ENCODE measurements around the gene CACUL1.
"Not testable (repeated sequence)": the region's sequence is repeated elsewhere in the genome, so short reads cannot be mapped to it uniquely, and the experiment has no call there.

CACUL1 gene

GRCh38 chr10:118798231-118798662, 43.5 kb upstream of the CACUL1 start:
- Mint-ChIP-seq H3K27me3 (ENCODE audit: low read depth) (peaks cover 6% of the 10 kb centered on the region), H3K4me3 (no peak overlapping the region), H3K4me1 (no peaks in the 10 kb centered on the region), H3K27ac (no peak overlapping the region), H3K36me3 (ENCODE audit: low read depth) (no peaks in the 10 kb centered on the region), H3K9me3 (peaks cover 5% of the 10 kb centered on the region)
- TF ChIP-seq, protein P1, sequence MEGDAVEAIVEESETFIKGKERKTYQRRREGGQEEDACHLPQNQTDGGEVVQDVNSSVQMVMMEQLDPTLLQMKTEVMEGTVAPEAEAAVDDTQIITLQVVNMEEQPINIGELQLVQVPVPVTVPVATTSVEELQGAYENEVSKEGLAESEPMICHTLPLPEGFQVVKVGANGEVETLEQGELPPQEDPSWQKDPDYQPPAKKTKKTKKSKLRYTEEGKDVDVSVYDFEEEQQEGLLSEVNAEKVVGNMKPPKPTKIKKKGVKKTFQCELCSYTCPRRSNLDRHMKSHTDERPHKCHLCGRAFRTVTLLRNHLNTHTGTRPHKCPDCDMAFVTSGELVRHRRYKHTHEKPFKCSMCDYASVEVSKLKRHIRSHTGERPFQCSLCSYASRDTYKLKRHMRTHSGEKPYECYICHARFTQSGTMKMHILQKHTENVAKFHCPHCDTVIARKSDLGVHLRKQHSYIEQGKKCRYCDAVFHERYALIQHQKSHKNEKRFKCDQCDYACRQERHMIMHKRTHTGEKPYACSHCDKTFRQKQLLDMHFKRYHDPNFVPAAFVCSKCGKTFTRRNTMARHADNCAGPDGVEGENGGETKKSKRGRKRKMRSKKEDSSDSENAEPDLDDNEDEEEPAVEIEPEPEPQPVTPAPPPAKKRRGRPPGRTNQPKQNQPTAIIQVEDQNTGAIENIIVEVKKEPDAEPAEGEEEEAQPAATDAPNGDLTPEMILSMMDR (IDR thresholded peaks at IDR 0.05; ENCODE audit: unreplicated experiment in 3 of 3): no peak

DNA sequence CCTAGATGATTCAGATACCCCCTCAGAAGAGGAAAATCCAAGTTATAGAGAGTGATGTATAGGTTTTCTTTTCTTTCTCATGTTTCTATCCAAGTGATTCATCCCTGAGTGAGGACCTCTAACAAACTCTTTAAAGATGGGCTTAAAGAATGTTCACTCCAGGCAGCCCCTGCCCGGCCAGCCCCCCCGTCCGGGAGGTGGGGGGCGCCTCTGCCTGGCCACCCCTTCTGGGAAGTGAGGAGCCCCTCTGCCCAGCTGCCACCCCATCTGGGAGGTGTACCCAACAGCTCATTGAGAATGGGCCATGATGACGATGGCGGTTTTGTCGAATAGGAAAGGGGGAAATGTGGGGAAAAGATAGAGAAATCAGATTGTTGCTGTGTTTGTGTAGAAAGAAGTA, 40.2 kb upstream of the CACUL1 start:
- H3K27ac Mint-ChIP-seq; H3K27me3 Mint-ChIP-seq (ENCODE audit: low read depth); H3K4me3 Mint-ChIP-seq; H3K36me3 Mint-ChIP-seq (ENCODE audit: low read depth); H3K4me1 Mint-ChIP-seq; H3K9me3 Mint-ChIP-seq: not testable (repeated sequence)

DNA sequence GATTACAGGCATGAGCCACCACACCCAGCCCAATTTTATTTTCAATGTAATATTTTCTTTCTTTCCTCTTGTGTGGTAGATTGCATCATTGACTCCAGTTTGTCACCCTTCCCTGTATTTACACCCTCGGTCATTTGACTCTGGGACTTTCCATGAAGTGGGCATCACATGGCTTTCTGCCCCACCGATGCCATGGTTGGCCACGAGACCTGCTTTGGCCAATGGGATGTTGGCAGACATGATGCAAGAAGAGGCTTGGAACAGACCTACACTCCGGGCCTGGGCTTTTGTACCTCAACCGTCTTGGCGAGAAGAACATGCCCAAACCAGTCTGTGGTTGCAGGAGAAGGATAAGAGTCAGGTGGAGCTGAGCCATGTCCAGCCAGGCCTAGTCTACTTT, 38.8 kb upstream of the CACUL1 start:
- TF ChIP-seq, protein P1 (IDR thresholded peaks at IDR 0.05; ENCODE audit: unreplicated experiment in 3 of 3): no peak
- H3K27ac Mint-ChIP-seq: no peak overlapping the region
- no peaks in the 10 kb centered on the region for H3K36me3 Mint-ChIP-seq (ENCODE audit: low read depth)
- no peaks in the 10 kb centered on the region for H3K4me1 Mint-ChIP-seq
- H3K4me3 Mint-ChIP-seq: no peak overlapping the region
- peaks cover 5% of the 10 kb centered on the region for H3K9me3 Mint-ChIP-seq
- peaks cover 6% of the 10 kb centered on the region for H3K27me3 Mint-ChIP-seq (ENCODE audit: low read depth)

GRCh38 chr10:118792526-118792925, 37.8 kb upstream of the CACUL1 start:
- H3K27ac Mint-ChIP-seq: no peak overlapping the region

GRCh38 chr10:118790058-118790457, 35.3 kb upstream of the CACUL1 start:
- Mint-ChIP-seq H3K4me3 (no peak overlapping the region), H3K9me3 (no peaks in the 10 kb centered on the region), H3K27ac (no peak overlapping the region), H3K36me3 (ENCODE audit: low read depth) (no peaks in the 10 kb centered on the region), H3K4me1 (no peaks in the 10 kb centered on the region), H3K27me3 (ENCODE audit: low read depth) (no peaks in the 10 kb centered on the region)
- TF ChIP-seq, protein P1 (IDR thresholded peaks at IDR 0.05; ENCODE audit: unreplicated experiment in 3 of 3): no peak

More at GRCh38 chr10:118792526-118792925, 37.8 kb upstream of the CACUL1 start:
- Mint-ChIP-seq H3K27me3 (ENCODE audit: low read depth) (peaks cover 6% of the 10 kb centered on the region), H3K9me3 (peaks cover 2% of the 10 kb centered on the region), H3K4me3 (no peak overlapping the region), H3K36me3 (ENCODE audit: low read depth) (no peaks in the 10 kb centered on the region), H3K4me1 (no peaks in the 10 kb centered on the region)
- TF ChIP-seq, protein P1 (IDR thresholded peaks at IDR 0.05; ENCODE audit: unreplicated experiment in 3 of 3): no peak

GRCh38 chr10:118785551-118785950, 30.8 kb upstream of the CACUL1 start:
- no peak overlapping the region for H3K27ac Mint-ChIP-seq
- no peaks in the 10 kb centered on the region for H3K4me1 Mint-ChIP-seq
- no peaks in the 10 kb centered on the region for H3K9me3 Mint-ChIP-seq
- H3K36me3 Mint-ChIP-seq (ENCODE audit: low read depth): no peaks in the 10 kb centered on the region
- no peak overlapping the region for H3K4me3 Mint-ChIP-seq
- no peaks in the 10 kb centered on the region for H3K27me3 Mint-ChIP-seq (ENCODE audit: low read depth)
- TF ChIP-seq, protein P1 (IDR thresholded peaks at IDR 0.05; ENCODE audit: unreplicated experiment in 3 of 3): no peak
